GM21825 (cell line): ENCODE measurements around the gene KHSRP.
A peak's percentile ranks its signal among the peaks of the same experiment; 100 is the strongest.

Experiments used
- ATAC-seq: cut with Tn5 transposase; IDR thresholded peaks from one replicate; pipeline ENCODE4 v1.9.1; 2021; ENCODE audit warnings: mild to moderate bottlenecking, moderate library complexity; ENCODE audit not compliant: unreplicated experiment

Gene KHSRP

GRCh38 chr19:6393983-6394412 is 30.6 kb downstream of the KHSRP start:
- no peak for ATAC-seq

GRCh38 chr19:6393074-6393982 is 31.3 kb downstream of the KHSRP start, which contains the start of gene GTF2F1:
Gene GTF2F1 (minus strand): TSS chr19:6393164. CDS start chr19:6392995, 169 bp downstream.
- peak; percentile 75 for ATAC-seq

DNA sequence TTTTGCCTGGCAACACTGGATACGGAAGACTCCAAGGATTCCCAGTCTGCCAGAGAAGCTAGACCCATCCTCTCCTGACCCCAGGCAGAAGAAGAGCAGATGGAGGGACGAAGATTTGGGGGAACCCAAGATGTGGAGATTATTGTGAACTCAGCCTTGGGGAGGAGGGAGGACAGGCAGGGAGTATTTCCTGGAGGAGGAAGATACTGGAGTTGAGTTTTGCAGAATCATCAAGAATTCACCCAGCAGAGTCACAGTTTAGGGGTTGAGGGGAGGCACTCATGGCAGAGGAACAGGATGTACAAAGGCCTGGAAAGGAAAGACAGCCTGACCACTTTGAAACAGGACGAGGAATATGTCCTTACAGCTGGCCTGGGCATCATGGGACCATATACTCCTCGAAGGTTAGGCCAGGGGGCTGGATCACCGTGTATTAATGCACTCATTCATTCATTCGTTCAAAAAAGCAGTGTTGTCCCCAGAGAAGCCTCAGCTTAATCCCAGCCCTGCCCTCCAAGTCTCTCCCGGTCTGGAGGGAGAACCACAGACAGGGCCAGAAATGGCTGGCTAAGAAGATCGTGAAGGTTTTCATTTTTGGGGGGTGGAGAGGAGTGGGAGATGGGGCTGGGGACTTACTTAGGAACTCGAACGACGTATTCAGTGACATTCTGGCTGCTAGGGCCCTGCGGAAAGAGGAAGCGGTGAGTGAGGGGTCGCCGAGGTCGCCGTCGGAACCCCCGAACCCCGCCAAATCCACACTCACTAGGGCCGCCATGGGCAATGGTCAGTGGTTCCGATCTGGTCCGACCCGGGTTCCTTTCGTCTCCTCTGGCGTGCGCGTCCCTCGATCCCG is 32.2 kb downstream of the KHSRP start:
- no peak for ATAC-seq

GRCh38 chr19:6387372-6387771 is 37.2 kb downstream of the KHSRP start:
- ATAC-seq, result no peak

GRCh38 chr19:6384381-6384780 is 40.2 kb downstream of the KHSRP start:
- no peak for ATAC-seq

DNA sequence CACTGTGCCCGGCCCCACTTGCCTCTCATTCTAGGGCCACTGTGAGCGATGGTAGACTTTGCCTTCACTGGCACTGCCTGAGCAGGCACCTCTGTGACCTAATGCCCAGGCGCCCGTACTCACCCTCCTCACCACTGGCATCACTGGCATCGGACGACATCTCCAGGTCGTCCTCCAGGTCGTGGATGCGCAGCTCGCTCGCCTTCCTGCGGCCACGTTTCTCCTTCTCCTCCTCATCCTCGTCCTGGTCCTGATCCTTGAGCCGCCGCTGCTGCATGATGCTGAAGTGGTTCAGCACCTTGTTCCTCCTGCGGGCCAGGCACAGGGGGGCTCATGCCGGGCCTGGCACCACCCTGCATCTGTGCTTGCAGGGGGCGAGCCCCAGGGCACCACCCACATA is 41.4 kb downstream of the KHSRP start:
- no peak for ATAC-seq

GRCh38 chr19:6381030-6381750 is 43.4 kb downstream of the KHSRP start:
- ATAC-seq, result no peak

DNA sequence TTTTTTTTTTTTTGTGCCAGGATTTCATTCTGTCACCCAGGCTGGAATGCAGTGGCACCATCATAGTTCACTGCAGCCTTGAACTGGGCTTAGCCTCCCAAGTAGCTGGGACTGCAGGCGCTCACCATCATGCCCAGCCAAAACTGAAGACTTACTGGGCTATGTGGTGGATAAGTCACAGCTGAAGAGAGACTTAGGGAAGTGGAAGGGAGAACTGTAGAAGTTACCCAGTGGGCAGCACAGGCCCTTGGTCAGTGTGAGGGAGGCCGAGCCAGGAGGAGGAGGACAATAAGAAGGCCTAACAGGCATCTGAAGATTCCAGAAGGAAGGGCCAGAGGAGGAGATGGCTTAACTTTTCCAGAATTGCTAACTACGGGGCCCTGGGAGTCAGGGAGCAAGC is 44.9 kb downstream of the KHSRP start:
- no peak for ATAC-seq

DNA sequence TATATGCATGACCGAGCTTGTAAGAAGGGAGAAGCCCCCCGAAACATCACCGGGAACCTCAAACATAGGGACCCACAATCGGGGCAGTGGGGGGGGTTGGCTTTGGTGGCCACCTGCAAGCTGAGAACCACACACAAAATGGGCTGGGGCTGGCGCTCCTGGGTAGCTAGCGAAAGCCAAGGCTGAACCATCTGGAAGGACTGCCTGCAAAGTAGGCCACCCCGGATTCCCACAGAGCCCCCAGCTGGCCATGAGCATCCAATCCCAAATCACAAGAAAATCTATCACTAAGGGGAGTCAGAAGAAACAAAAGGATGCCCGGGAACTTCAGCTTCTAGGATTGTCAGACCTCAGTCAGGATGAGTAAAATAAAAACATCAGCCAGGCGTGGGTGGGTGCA is 46.1 kb downstream of the KHSRP start:
- no peak for ATAC-seq

- no peak for ATAC-seq
Measured at GRCh38 chr19:6378041-6378440, 46.6 kb downstream of the KHSRP start.

GRCh38 chr19:6376512-6377190 is 48.0 kb downstream of the KHSRP start:
- ATAC-seq, result no peak

DNA sequence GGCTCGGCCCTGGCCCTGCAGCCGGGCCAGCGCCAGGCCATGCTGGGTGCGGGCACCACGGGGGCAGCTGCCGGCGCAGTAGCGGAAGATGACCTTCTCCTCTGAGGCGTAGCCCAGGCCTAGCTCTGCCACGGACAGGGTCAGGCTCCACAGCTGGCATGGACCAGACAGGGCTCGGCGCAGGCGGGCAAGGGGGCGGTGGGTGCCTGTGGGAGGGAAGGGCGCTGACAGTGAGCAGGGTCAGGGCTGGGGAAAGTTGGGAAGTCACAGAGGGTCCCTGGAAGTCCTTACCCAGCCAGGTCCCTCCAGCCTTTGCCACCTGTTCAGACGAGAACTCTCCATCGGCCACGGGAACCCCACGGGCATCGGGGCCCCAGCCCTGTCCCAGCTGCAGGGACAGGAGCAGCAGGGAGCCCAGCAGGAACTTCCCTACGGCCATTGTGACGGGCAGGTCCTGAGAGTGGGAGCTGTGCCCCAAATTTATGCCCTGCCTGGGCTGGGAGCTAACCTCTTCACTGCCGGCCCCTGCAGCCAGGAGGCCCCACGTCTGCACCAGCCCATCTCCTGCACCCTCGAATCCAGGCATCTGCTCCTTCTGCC is 49.1 kb downstream of the KHSRP start, which contains the start of gene PSPN:
TSS of gene PSPN (minus strand) at position 523 of the 600 bp plus-strand sequence. CDS start at position 439, 84 bp downstream.
- no peak for ATAC-seq

GRCh38 chr19:6374711-6375410 is 49.8 kb downstream of the KHSRP start:
- ATAC-seq, result no peak

- ATAC-seq, result no peak
Measured at GRCh38 chr19:6374161-6374709, 50.4 kb downstream of the KHSRP start.

DNA sequence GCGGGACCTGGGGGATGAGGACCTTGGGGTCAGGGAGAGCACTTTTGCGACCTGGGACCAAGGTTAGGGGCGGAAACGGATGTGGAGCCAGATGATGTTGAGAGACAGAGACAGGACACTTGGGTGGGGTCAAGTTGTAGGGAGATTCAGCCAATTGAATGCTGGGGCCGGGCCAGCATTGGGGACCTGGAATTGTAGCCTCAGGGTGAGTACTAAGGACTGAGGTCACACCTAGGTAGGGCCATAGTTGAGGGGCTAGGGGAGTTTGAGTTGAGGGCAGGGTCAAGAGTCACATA is 50.9 kb downstream of the KHSRP start:
- ATAC-seq, result no peak

GRCh38 chr19:6373096-6373812 is 51.4 kb downstream of the KHSRP start:
- ATAC-seq, result peak; percentile 48

DNA sequence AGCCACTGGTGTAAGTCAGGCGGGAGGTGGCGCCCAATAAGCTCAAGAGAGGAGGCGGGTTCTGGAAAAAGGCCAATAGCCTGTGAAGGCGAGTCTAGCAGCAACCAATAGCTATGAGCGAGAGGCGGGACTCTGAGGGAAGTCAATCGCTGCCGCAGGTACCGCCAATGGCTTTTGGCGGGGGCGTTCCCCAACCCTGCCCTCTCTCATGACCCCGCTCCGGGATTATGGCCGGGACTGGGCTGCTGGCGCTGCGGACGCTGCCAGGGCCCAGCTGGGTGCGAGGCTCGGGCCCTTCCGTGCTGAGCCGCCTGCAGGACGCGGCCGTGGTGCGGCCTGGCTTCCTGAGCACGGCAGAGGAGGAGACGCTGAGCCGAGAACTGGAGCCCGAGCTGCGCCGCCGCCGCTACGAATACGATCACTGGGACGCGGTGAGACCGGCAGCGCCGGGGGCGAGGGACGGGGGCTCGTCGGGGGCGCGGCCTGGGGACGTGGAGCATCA is 52.0 kb downstream of the KHSRP start, which contains the start of gene ALKBH7:
TSS of gene ALKBH7 (plus strand) at position 201 of the 502 bp plus-strand sequence. CDS start at position 228, 27 bp downstream.
- ATAC-seq, result peak; percentile 63

DNA sequence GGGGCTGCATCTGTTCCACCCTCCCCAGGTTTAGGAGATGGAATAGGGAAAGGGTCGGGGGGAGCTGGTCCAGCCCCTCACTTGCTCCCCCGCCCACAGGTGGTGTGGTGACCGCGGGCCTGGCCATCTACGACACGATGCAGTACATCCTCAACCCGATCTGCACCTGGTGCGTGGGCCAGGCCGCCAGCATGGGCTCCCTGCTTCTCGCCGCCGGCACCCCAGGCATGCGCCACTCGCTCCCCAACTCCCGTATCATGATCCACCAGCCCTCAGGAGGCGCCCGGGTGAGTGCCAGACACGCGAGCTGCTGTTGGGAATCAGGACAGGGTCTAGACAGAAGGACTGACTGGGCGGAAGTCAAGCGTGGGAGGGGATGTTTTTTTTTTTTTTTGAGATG is 60.3 kb downstream of the KHSRP start:
- no peak for ATAC-seq
